K562 (cell line): ENCODE data around the gene PPIL1. TPM values are rescaled to one million over a fixed set of nuclear protein-coding genes. Genes with fewer than 3 reads are reported as not detected.
A peak's percentile ranks its signal among the peaks of the same experiment; 100 is the strongest.

Experiments used
- ATAC-seq: fragments of 200-7000 bp; cut with Tn5 transposase; 3 replicates; pipeline ENCODE4 v1.9.1; 2020; ENCODE audit warnings: moderate library complexity
- BruUV-seq: library from RNA; stranded (reverse); fragments of 400-500 nt; replicated peaks from 2 replicates; lab custom pipeline; 2021; lab: Mats Ljungman, UMichigan
- CTCF ChIA-PET: fragments of 300-600 bp; formaldehyde crosslinking; extraction: SDS; loops from one replicate; lab custom pipeline; 2021; ENCODE audit warnings: low intra/inter-chr PET ratio; lab: Yijun Ruan, JAX
- POLR2A ChIA-PET: fragments of 300-600, 350-650 bp; sonication (Branson Sonifier 250); formaldehyde crosslinking; extraction: SDS; loops from one replicate; lab custom pipeline; 2021; ENCODE audit warnings: antibody characterized with exemption, inconsistent platforms; lab: Yijun Ruan, JAX
- DNase-seq, 4 experiments: peaks; one replicate each; pipeline versions ENCODE4 v3.0.0 to v3.0.0-alpha.2; 2011 to 2018; ENCODE audit warnings: low spot score in 3 of 4, mixed read lengths in 3 of 4; ENCODE audit errors: extremely low read depth in 1 of 4
- FAIRE-seq: peaks from 2 replicates; lab custom pipeline; 2011; peaks lifted over from hg19 to GRCh38; lab: Jason Lieb, UNC
- H2AFZ ChIP-seq: 2 replicates; pipeline ENCODE4 v1.6.0; 2011; ENCODE audit warnings: low read depth, low read length, control low read depth, inconsistent platforms
- H3K27ac ChIP-seq: fragments of 200-600 bp; 3 replicates; pipeline ENCODE4 v1.8.0; 2011; ENCODE audit warnings: low read depth, mild to moderate bottlenecking, control low read depth, inconsistent platforms, low read length, moderate library complexity, mixed read lengths; ENCODE audit errors: extremely low read depth
- H3K27me3 ChIP-seq, 2 experiments: fragments of 300-600 bp in 1 of 2; 2 replicates in 1 of 2; 3 replicates in 1 of 2; pipeline versions ENCODE4 v1.6.0 to v1.8.0; 2011; ENCODE audit warnings: inconsistent platforms in 2 of 2, low read length in 2 of 2, mild to moderate bottlenecking in 1 of 2, mixed read lengths in 1 of 2, moderate library complexity in 1 of 2; ENCODE audit not compliant: control insufficient read depth in 2 of 2, insufficient read depth in 2 of 2
- H3K36me3 ChIP-seq: fragments of 300-600 bp; 3 replicates; pipeline ENCODE4 v1.8.0; 2011; ENCODE audit warnings: mild to moderate bottlenecking, low read length, inconsistent platforms; ENCODE audit not compliant: control insufficient read depth, insufficient read depth
- H3K4me1 ChIP-seq, 2 experiments: fragments of 200-600 bp in 1 of 2; replicated peaks in 1 of 2; 2 replicates in 1 of 2; 3 replicates in 1 of 2; pipeline versions ENCODE4 v1.5.1 to v1.8.0; 2011; ENCODE audit warnings: inconsistent platforms in 2 of 2, low read length in 2 of 2, mild to moderate bottlenecking in 1 of 2, mixed read lengths in 1 of 2, moderate library complexity in 1 of 2; ENCODE audit not compliant: control insufficient read depth in 2 of 2, insufficient read depth in 2 of 2
- H3K4me2 ChIP-seq: 2 replicates; pipeline ENCODE4 v1.6.1; 2011; ENCODE audit warnings: low read length, control low read depth, inconsistent platforms, mixed read lengths; ENCODE audit not compliant: insufficient read depth
- H3K4me3 ChIP-seq: fragments of 200-600 bp; sonication (generic), shearing (Covaris generic); 2 replicates; pipeline ENCODE4 v1.5.1; 2016; ENCODE audit warnings: control low read depth, inconsistent platforms
- H3K79me2 ChIP-seq: fragments of 200-600 bp; 3 replicates; pipeline ENCODE4 v1.8.0; 2011; ENCODE audit warnings: low read length, inconsistent platforms; ENCODE audit not compliant: control insufficient read depth, insufficient read depth
- H3K9ac ChIP-seq, 2 experiments: 2 replicates each; pipeline versions ENCODE4 v1.6.0 to v1.6.1; 2011; ENCODE audit warnings: low read depth in 2 of 2, low read length in 2 of 2, control low read depth in 1 of 2, inconsistent platforms in 1 of 2, mild to moderate bottlenecking in 1 of 2, mixed read lengths in 1 of 2; ENCODE audit not compliant: insufficient read depth in 1 of 2
- H3K9me1 ChIP-seq: one replicate; pipeline ENCODE4 v1.6.0; 2011; ENCODE audit warnings: inconsistent platforms, mild to moderate bottlenecking, low read length, moderate library complexity; ENCODE audit not compliant: control insufficient read depth, insufficient read depth
- H3K9me3 ChIP-seq: replicated peaks from 2 replicates; pipeline ENCODE4 v1.5.1; 2011; ENCODE audit warnings: low read depth, low read length, inconsistent platforms; ENCODE audit not compliant: control insufficient read depth, insufficient read depth
- H4K20me1 ChIP-seq: replicated peaks from 2 replicates; pipeline ENCODE4 v1.6.1; 2011; ENCODE audit warnings: low read length, inconsistent platforms, mixed read lengths; ENCODE audit not compliant: control insufficient read depth, insufficient read depth
- BCOR ChIP-seq: fragments of 450-650 bp; IDR thresholded peaks from 2 replicates; pipeline ENCODE4 v1.6.1; 2016
- CHD1 ChIP-seq: fragments of 200-600 bp; sonication (generic); IDR thresholded peaks from one replicate; pipeline ENCODE4 v1.6.1; 2012; ENCODE audit warnings: mild to moderate bottlenecking, moderate library complexity, low read length, inconsistent platforms
- E2F5 ChIP-seq: sonication (generic); formaldehyde crosslinking; IDR thresholded peaks from 2 replicates; pipeline ENCODE4 v1.8.0; 2022; ENCODE audit warnings: mild to moderate bottlenecking, missing genetic modification reagents
- KDM1A ChIP-seq, 2 experiments: fragments of 450-650 bp; IDR thresholded peaks; 2 replicates each; pipeline ENCODE4 v1.6.1; 2016; ENCODE audit warnings: mild to moderate bottlenecking in 2 of 2
- LARP7 ChIP-seq: fragments of 450-650 bp; IDR thresholded peaks from 2 replicates; pipeline ENCODE4 v1.6.1; 2016
- PREB ChIP-seq: sonication (generic); formaldehyde crosslinking; IDR thresholded peaks from 2 replicates; pipeline ENCODE4 v1.8.1; 2023; ENCODE audit warnings: mild to moderate bottlenecking, missing genetic modification reagents
- PTBP1 ChIP-seq: fragments of 200-400 bp; formaldehyde crosslinking; IDR thresholded peaks from 2 replicates; pipeline ENCODE4 v1.6.1; 2017; ENCODE audit warnings: low read depth, low read length
- RB1 ChIP-seq: fragments of 450-650 bp; IDR thresholded peaks from 2 replicates; pipeline ENCODE4 v1.6.1; 2017; ENCODE audit warnings: low read depth, mild to moderate bottlenecking
- SMARCA5 ChIP-seq: fragments of 450-650 bp; IDR thresholded peaks from 2 replicates; pipeline ENCODE4 v1.6.1; 2016
- ZBTB40 ChIP-seq, 2 experiments: fragments of 450-650 bp in 1 of 2; sonication (generic) in 1 of 2; formaldehyde crosslinking in 1 of 2; IDR thresholded peaks; 2 replicates each; pipeline versions ENCODE4 v1.7.1 to v1.9.0; 2016 to 2022; ENCODE audit warnings: inconsistent platforms in 1 of 2, mild to moderate bottlenecking in 1 of 2, missing genetic modification reagents in 1 of 2
- ZFP36 ChIP-seq: fragments of 150-350 bp; IDR thresholded peaks from 2 replicates; pipeline ENCODE4 v1.6.1; 2018; ENCODE audit warnings: low read length, low read depth; ENCODE audit not compliant: partially characterized antibody
- ZNF311 ChIP-seq: fragments of 250-450 bp; sonication (Bioruptor Pico); IDR thresholded peaks from 2 replicates; pipeline ENCODE4 v1.4.0; 2020; ENCODE audit warnings: mild to moderate bottlenecking, moderate library complexity
- ZNF717 ChIP-seq: fragments of 250-450 bp; sonication (Bioruptor Pico); IDR thresholded peaks from 2 replicates; pipeline ENCODE4 v1.5.0; 2021
- ZNF764 ChIP-seq: fragments of 250-450 bp; sonication (Bioruptor Pico); IDR thresholded peaks from 2 replicates; pipeline ENCODE4 v1.4.0; 2020; ENCODE audit warnings: low read depth, mild to moderate bottlenecking, moderate library complexity
- WGBS: fragments of 100-300 bp; shearing (Covaris generic); methylation state at CpG from one replicate; pipeline ENCODE4 v1.1.6; 2016; ENCODE audit warnings: low coverage, mixed read lengths; ENCODE audit not compliant: insufficient coverage; ENCODE audit errors: missing lambda C conversion rate; 5-methylcytosine and 5-hydroxymethylcytosine counted together
- in situ Hi-C: fragments of 300-500 bp; cut with MboI; formaldehyde crosslinking; loops from 4 replicates; pipeline ENCODE4 v1.15.0; 2018; ENCODE audit warnings: inconsistent platforms, mixed read lengths
- intact Hi-C: fragments of 100-400 bp; cut with micrococcal nuclease; formaldehyde crosslinking; loops from 2 replicates; pipeline ENCODE4 v1.14.2; 2022
- polyA plus RNA-seq, 8 experiments: library from polyadenylated mRNA; depleted of rRNA in 4 of 8; stranded (reverse) in 5 of 8; unstranded in 3 of 8; fragments of >200 nt; fragmentation: Nextera tagmentation in 2 of 8; fragmentation: Illumina TruSeq in 1 of 8; extraction: Ambion mirVana in 2 of 8; extraction: Trizol in 1 of 8; gene quantifications; 2 replicates each; pipeline versions ENCODE4 v1.2.1 to v1.2.3, GENCODE V29; 2011 to 2014; ENCODE audit warnings: inconsistent platforms in 1 of 8, missing spikeins in 1 of 8
- total RNA-seq, 7 experiments: library from RNA; depleted of rRNA in 6 of 7; stranded (reverse); fragments of >200 nt in 6 of 7; fragmentation: Illumina TruSeq in 2 of 7; extraction: Trizol in 2 of 7; gene quantifications; 2 replicates each; pipeline versions ENCODE4 v1.2.1 to v1.2.3, GENCODE V29; 2011 to 2021; ENCODE audit warnings: low replicate concordance in 1 of 7

PPIL1 gene
- total and polyA plus RNA-seq, 9 of the 15 experiments (the other 6 are each of a cell fraction or from before 2014, with no cell fraction given), result 65.8 to 205 (median 130) TPM

GRCh38 chr6:36841756-36842155 is 32.8 kb downstream of the PPIL1 start:
- Histone ChIP-seq H3K27me3 (peaks cover 6 to 9% of the 10 kb centered on the region in 2 experiments; a peak in 3 of 5 replicates), H3K4me2 (no peak overlapping the region), H3K9me3 (no peaks in the 10 kb centered on the region), H3K79me2 (no peaks in the 10 kb centered on the region), H3K27ac (no peak overlapping the region), H3K9ac (no peak overlapping the region), H3K36me3 (no peaks in the 10 kb centered on the region), H3K4me1 (peaks cover 20 to 37% of the 10 kb centered on the region in 2 experiments), H3K9me1 (no peaks in the 10 kb centered on the region), H3K4me3 (no peak overlapping the region), H4K20me1 (no peaks in the 10 kb centered on the region), H2AFZ (no peak overlapping the region)
- intact Hi-C loops, result no loop called here
- POLR2A ChIA-PET, result no interaction called here
- in situ Hi-C loops, result no loop called here
- 34% methylated on average over 2 of the region's 2 CpGs for WGBS
- DNase-seq (no peak), ATAC-seq (no peak), FAIRE-seq (no peak)
- BruUV-seq, result no TSS peak
- CTCF ChIA-PET, result no interaction called here
- no peak for TF ChIP-seq ZNF717 (CRISPR knock-in tag)
- TF ChIP-seq ZBTB40 (IDR thresholded peaks at IDR 0.05), result no peak
- TF ChIP-seq ZBTB40 (CRISPR knock-in tag; IDR thresholded peaks at IDR 0.05), result no peak
- no peak for TF ChIP-seq CHD1
- no peak for TF ChIP-seq ZNF764 (CRISPR knock-in tag)
- TF ChIP-seq RB1, result no peak
- peak; percentile 30 to 58; a peak in 2 of 4 replicates for TF ChIP-seq KDM1A (IDR thresholded peaks at IDR 0.05)
- peak; percentile 86 for TF ChIP-seq BCOR
- TF ChIP-seq SMARCA5, result peak; percentile 65; the same call in 1 of the 2 replicates
- no peak for TF ChIP-seq LARP7
- TF ChIP-seq ZNF311, result no peak
- no peak for TF ChIP-seq PREB (CRISPR knock-in tag)
- peak; percentile 78 for TF ChIP-seq ZFP36
- TF ChIP-seq PTBP1, result 0 out of 2 replicates have a peak, but pooled peaks have one; percentile 61
- TF ChIP-seq E2F5 (CRISPR knock-in tag), result no peak
